Breast epithelium (tissue), 3 donors: Measurements from ENCODE around the gene PNISR.

ENCODE experiments used
- POLR2A ChIP-seq: fragments of 450-650 bp; IDR thresholded peaks from one replicate; pipeline ENCODE4 v1.6.1; 2016; ENCODE audit warnings: antibody characterized with exemption, mild to moderate bottlenecking, moderate library complexity
- POLR2AphosphoS5 ChIP-seq, 3 donors: sonication (generic); formaldehyde crosslinking; IDR thresholded peaks; one replicate each; pipeline ENCODE4 v1.6.1; 2017; ENCODE audit warnings: antibody characterized with exemption in 3 of 3
- TF ChIP-seq, protein P1 (sequence below), 3 donors: fragments of 450-650 bp; IDR thresholded peaks; one replicate each; pipeline ENCODE4 v1.5.1; 2016 to 2017; ENCODE audit warnings: antibody characterized with exemption in 3 of 3, mild to moderate bottlenecking in 3 of 3, moderate library complexity in 3 of 3

- TF ChIP-seq, protein P1, sequence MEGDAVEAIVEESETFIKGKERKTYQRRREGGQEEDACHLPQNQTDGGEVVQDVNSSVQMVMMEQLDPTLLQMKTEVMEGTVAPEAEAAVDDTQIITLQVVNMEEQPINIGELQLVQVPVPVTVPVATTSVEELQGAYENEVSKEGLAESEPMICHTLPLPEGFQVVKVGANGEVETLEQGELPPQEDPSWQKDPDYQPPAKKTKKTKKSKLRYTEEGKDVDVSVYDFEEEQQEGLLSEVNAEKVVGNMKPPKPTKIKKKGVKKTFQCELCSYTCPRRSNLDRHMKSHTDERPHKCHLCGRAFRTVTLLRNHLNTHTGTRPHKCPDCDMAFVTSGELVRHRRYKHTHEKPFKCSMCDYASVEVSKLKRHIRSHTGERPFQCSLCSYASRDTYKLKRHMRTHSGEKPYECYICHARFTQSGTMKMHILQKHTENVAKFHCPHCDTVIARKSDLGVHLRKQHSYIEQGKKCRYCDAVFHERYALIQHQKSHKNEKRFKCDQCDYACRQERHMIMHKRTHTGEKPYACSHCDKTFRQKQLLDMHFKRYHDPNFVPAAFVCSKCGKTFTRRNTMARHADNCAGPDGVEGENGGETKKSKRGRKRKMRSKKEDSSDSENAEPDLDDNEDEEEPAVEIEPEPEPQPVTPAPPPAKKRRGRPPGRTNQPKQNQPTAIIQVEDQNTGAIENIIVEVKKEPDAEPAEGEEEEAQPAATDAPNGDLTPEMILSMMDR (IDR thresholded peaks at IDR 0.05): no peak
- TF ChIP-seq POLR2AphosphoS5 (IDR thresholded peaks at IDR 0.05) (no peak), POLR2A (no peak)
Observed at GRCh38 chr6:99397287-99397686, 27.8 kb downstream of the PNISR start.
